Stimulated activated CD4-positive, alpha-beta T cell treated with anti-CD3 and anti-CD28 coated beads, Interleukin-4, amount 100 ng/mL, for 48 hours (primary cell): Measurements from ENCODE around the gene SLC39A2.
"Not testable (repeated sequence)": the region's sequence is repeated elsewhere in the genome, so short reads cannot be mapped to it uniquely, and the experiment has no call there.

Source experiments
- DNase-seq, 2 donors: peaks; one replicate each; pipeline ENCODE4 v3.0.0-alpha.2; 2020; ENCODE audit warnings: low read depth in 2 of 2

Gene SLC39A2

GRCh38 chr14:20997115-20997514 is 2.0 kb upstream of the SLC39A2 start:
- no peak for DNase-seq

GRCh38 chr14:20997564-20997963 is 1.5 kb upstream of the SLC39A2 start:
- DNase-seq = no peak

DNA sequence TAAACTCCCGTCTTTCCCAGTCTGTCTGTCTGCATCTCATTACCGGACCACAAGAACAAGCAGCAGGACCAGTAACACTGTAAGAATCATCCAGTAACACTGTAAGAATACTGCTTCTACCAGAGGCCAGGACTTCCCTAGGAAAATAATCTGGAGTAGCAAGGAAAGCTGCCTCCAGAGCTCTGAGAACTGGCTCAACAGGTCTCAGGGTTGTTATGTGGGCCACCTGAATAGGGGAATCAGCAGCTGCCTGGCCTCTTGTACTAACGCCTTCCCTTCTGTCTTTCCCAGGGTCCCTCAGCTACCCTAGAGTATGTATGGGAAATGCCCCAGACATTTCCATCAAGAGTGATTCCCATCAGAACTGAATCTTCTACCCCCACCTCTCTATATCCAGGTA is 954 bp upstream of the SLC39A2 start:
- DNase-seq = no peak

GRCh38 chr14:20999591-20999990 is 498 bp downstream of the SLC39A2 start:
- DNase-seq = no peak

- no peak for DNase-seq
These were observed 2.1 kb downstream of the SLC39A2 start for GRCh38 chr14:21001218-21001617.

GRCh38 chr14:21003788-21004346 is 4.8 kb downstream of the SLC39A2 start:
- DNase-seq = no peak

GRCh38 chr14:21009721-21010120 is 10.6 kb downstream of the SLC39A2 start:
- not testable (repeated sequence) for DNase-seq

DNA sequence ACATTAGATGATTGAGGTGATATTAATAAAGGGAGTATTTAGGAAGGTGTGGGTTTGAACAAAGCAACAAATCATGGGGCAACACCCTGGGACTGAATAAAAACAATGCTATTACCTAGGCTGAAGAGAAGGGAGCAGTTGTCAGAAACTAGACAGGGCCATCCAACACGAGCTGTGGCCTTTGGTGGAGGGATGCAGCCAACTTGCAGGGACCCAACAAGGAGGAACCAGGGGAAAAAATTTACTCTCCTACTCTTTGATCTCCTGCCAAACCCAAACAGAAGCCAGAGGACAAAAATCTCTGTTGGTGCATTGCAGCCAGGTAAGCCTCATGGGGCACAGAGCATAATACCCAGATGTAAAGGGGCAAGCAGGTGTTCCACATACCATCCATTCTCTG is 12.0 kb downstream of the SLC39A2 start:
- DNase-seq = no peak

DNA sequence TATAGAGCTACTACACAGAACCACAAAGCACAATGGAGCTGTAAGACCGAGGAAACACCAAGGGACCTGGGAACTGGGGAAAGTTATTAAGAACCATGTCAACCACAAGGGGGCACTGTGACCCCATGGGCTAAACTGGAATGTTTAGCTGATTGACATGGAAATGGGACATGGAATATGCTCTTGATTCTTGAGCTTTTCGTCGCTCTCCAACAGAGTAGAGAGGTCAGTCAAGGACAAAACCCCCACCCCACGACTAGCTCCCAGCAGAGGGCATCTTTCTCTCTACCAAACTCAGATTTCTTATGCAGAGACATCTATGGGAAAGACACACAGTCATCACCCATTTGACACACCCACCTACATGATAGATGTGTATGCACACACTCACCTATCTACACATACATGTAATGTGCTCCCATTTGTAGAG is 15.7 kb downstream of the SLC39A2 start:
- peak; percentile 69 to 76 for DNase-seq

- no peak for DNase-seq
These were observed 16.2 kb downstream of the SLC39A2 start for GRCh38 chr14:21015312-21015711.

GRCh38 chr14:21016413-21017190 is 17.5 kb downstream of the SLC39A2 start:
- no peak for DNase-seq

GRCh38 chr14:21017528-21018245 is 18.6 kb downstream of the SLC39A2 start:
- no peak for DNase-seq

GRCh38 chr14:21018286-21018685 is 19.2 kb downstream of the SLC39A2 start:
- no peak for DNase-seq

DNA sequence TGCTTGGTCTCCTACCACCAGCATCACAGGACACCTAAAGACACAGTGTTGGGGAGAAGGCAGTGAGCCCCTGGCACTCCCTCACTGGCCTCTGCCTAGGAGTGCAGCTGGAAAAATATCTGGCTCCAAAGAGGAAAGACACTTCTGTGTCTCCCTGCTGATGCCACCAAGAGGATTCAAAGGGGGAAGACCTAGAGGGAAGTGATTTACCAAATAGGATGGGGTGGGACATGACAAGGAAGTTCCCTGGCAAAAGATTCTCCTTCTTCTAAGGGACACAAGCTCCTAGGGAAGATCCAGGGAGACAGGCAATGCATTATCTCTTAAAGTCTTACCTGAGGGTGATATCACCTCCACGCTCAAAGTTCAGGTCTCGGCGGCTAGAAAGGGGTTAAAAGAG is 19.7 kb downstream of the SLC39A2 start:
- DNase-seq = no peak

- no peak for DNase-seq
These were observed 20.3 kb downstream of the SLC39A2 start for GRCh38 chr14:21019366-21019765.

GRCh38 chr14:21020977-21021545 is 22.0 kb downstream of the SLC39A2 start:
- no peak for DNase-seq

DNA sequence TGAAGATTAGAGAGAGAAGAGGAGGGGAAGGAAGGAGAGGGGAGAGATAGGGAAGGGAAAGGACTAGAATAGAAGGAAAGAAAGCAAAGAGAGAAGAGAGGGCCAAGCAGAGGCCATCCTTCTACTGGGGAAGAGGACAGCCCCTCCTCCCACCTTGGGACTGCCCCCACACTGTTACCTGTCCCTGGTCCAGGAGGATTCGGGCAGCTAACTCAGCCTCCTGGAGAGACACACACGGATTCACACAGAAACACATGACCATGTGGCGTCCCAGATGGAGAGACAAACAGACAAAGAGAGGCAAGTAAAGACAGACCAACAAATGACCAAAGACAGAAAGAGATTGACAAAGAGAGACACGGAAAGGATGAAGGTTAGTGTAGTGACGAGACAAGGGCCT is 23.6 kb downstream of the SLC39A2 start:
- DNase-seq = no peak

DNA sequence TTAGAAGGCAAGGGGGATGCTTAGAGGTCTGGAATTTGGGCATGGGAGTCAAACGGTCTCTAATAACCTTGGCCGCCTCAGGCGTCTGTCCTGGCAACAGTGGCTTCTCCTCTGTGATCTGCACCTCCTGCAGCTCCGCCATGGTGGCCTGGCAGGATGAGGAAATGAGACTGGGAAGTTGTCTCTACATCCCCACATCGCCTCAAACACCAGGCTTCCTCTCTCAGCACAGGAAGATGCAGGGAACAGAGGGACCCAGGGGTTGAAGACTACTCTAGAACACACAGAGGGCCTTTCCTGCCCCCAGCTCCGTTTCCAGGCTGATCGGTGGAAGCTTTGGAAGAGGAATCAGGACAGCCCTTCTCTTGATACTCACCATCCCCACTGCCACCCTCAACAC is 24.1 kb downstream of the SLC39A2 start:
- DNase-seq = no peak

GRCh38 chr14:21023817-21024584 is 24.9 kb downstream of the SLC39A2 start:
- DNase-seq = no peak

GRCh38 chr14:21024585-21025370 is 25.7 kb downstream of the SLC39A2 start, which contains the start of gene NDRG2:
TSS of gene NDRG2 (minus strand) at chr14:21025061. CDS start at chr14:21023315, 1,746 bp downstream.
- DNase-seq = peak; percentile 32 to 56
